GM13976 (cell line): ENCODE data around the gene R3HDM2.

Experiments
- DNase-seq: peaks from one replicate; pipeline ENCODE4 v3.0.0; 2012; ENCODE audit warnings: low spot score
- CTCF ChIP-seq: IDR thresholded peaks from 2 replicates; pipeline ENCODE4 v1.5.1; 2012; ENCODE audit warnings: borderline replicate concordance, mild to moderate bottlenecking; ENCODE audit not compliant: insufficient read depth; ENCODE audit errors: extremely low read depth, missing control alignments, control extremely low read depth
- in situ Hi-C: fragments of 300-500 bp; cut with MboI; formaldehyde crosslinking; loops from one replicate; pipeline ENCODE4 v1.12.0; 2022; ENCODE audit warnings: low sequenced_read_pairs, mixed read lengths, inconsistent platforms; ENCODE audit not compliant: unreplicated experiment

The R3HDM2 gene

GRCh38 chr12:57465747-57466505, 35.1 kb upstream of the R3HDM2 start:
- TF ChIP-seq CTCF, result no peak
- in situ Hi-C loops, result no loop called here
- no peak for DNase-seq

- DNase-seq, result no peak
- in situ Hi-C loops, result no loop called here
- TF ChIP-seq CTCF, result no peak
Observed at GRCh38 chr12:57465030-57465746, 34.3 kb upstream of the R3HDM2 start.

GRCh38 chr12:57464569-57464968, 33.7 kb upstream of the R3HDM2 start:
- in situ Hi-C loops, result no loop called here
- no peak for DNase-seq
- no peak for TF ChIP-seq CTCF

GRCh38 chr12:57462912-57463253, 32.0 kb upstream of the R3HDM2 start:
- in situ Hi-C loops, result no loop called here
- DNase-seq, result no peak
- TF ChIP-seq CTCF, result no peak

- TF ChIP-seq CTCF, result peak; percentile 96
- DNase-seq, result peak; percentile 93
- in situ Hi-C loops, result no loop called here
Observed at GRCh38 chr12:57462251-57462911, 31.5 kb upstream of the R3HDM2 start.

GRCh38 chr12:57461917-57462250, 31.0 kb upstream of the R3HDM2 start:
- in situ Hi-C loops, result no loop called here
- DNase-seq, result peak; percentile 51
- no peak for TF ChIP-seq CTCF
